HL-60/S4 treated with retinoic acid at 250 ng/mL for 4 days and 3 days (cell line): ENCODE measurements around the gene C8G.

Experiments used
- in situ Hi-C: fragments of 300-500 bp; cut with MboI; formaldehyde crosslinking; loops from 2 replicates; pipeline ENCODE4 v1.7.0; 2022; ENCODE audit warnings: low sequenced_read_pairs

C8G gene

DNA sequence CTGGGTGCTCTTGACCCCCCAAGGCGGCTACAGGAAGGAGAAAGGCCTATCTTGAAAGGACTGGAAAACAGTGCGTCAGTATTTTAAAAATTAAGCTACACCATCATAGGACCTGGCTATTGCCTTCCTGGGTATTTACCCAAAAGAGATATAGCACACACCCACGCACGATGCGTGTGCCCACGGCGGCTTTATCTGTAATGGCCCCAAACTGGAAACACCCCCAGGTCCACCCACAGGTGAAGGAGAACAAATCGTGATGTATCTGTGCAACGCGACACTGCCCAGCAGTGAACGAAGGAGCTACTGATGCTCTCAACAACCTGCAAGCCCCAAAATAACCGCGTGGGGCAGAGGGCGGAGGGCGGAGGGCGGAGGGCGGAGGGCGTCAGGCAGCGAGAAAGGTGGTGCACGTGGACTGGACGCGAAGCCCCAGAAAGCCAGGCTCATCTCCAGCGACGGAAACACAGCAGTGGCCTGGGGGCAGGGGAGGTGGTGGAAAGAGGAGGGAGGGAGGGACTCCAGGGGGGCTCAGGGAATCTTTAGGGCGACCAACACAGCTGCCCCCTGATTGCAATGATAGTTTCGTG lies 19.9 kb downstream of the C8G start:
- in situ Hi-C loops: no loop called here

DNA sequence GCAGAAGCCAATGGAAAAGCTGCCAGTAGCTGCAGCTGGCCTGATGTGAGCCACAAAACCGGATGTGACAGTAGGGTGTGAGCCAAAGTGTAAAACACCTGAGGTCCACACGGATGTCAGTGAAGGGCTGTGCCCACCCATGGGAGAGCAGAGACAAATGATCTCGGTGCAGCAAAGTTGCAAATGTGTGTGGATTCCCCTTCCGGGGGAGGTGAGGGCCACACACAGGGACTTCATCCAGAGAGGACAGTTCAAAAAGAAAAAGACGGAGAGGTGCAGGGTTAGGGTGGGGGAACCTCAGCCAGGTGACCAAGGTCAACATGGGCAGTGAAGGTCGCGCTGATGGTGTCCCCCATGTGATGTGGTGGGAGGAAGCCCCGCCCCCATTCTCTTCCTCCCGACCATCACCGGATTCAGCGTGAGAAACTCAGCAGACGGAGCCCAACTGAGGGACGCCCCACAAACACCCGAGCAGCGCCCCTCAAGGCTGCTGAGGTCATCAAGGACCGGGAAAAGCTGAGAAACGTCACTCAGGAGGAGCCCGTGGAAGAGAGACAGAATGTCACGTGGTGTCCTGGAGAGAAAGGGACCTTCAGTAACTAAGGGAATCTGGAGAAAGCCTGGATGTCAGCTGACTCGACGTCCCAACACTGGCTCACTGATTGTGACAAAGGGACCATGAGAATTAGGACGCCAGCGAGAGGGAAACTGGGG lies 20.9 kb downstream of the C8G start:
- in situ Hi-C loops: no loop called here

GRCh38 chr9:136968333-136969127 lies 23.5 kb downstream of the C8G start:
- in situ Hi-C loops: no loop called here

DNA sequence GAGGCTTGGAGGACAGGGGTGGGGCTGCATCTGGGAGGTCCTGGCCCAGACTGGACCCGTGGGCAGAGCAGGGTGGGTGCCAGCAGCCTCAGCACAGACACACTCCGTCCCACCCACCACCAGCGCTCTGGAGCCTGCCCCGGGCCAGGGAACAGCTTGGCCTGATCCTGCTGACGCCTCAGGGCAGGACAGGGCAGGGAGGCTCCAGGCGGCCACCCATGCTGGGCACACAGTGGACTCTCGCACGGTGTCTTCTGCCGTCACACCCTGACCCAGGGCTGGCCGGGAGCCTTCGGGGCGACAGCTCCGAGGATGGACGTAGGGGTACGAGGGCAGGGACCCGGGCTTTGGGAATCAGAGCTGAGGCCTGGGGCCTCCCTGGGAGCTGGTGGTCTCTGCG lies 24.1 kb downstream of the C8G start:
- in situ Hi-C loops: no loop called here

DNA sequence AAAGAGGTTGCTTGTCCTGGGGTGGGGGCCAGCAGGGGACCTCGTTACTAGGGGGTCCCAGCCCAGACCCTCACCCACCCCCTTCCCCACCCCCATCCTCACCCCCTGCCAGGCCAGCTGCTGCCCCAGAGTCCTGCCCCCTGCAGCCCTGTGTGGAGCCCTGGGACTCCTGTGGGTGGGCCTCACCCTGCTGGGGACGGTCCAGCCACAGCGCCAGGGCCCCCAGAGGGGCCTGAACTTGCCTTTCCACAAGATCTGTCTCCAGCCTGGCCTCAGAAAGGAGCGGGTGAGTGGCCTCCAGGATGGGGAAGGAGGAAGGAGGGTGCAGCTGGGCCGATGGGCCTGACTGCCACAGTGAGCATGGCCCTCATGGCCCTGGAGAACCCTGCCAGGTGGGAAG lies 24.7 kb downstream of the C8G start:
- in situ Hi-C loops: no loop called here

- in situ Hi-C loops: no loop called here
Measured at GRCh38 chr9:136970361-136970760, 25.3 kb downstream of the C8G start.

- in situ Hi-C loops: no loop called here
Measured at GRCh38 chr9:136971746-136972145, 26.7 kb downstream of the C8G start.

- in situ Hi-C loops: no loop called here
Measured at GRCh38 chr9:136972335-136972734, 27.3 kb downstream of the C8G start.

DNA sequence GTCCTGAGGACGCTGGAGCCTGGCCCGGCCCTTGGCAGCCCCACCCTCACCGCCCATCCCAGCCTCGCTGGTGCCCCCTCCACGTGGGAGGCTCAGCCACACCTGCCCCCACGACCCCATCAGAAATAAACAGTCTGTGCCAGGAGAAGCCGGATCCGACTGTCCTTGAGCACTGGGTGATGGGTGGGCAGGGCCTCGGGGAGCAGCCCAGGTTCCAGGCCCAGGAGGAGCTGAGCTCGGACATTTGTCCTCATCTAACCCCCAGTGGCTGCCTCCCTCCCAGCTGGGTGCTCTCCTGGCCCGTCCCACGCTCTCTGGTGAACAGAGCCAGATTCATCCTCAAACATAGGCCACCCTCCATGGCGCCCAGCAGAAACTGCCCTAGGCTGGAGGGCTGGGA lies 27.7 kb downstream of the C8G start:
- in situ Hi-C loops: no loop called here

GRCh38 chr9:136973618-136974617 lies 28.9 kb downstream of the C8G start:
- in situ Hi-C loops: no loop called here

DNA sequence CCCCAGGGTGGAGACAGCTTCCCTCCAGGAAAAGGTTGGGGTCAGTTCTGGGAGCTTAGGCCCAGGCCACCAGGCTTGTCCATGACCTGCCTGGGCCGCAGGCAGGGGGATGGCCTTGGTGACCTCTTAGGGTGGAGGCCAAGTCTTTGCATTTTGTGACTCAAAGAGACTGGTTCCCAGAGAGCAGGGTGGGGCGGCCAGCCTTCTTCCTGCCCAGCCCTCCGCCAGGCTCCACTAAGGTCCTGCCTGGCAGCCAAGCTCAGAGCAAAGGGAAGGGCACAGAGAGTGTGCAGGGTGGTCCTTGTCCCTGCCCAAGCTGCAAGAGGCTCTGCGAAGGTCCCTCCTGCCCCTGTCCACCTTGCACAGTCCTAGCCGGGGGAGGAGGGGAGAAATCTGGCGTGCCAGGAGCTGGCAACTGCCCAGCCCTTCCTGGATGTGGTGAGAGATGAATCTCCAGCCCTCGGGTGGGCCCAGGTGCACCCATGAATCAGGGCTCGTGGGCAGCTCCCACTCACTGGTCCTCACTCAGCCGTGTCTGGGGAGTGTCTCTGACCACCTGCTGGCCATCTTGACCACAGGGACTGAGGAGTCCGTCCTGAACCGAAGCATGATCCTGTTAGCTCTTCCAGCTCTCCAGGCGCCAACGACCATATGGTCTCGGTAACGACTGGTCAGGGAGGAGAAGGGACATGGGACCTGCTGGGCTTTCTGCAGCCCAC lies 29.9 kb downstream of the C8G start:
- in situ Hi-C loops: no loop called here

- in situ Hi-C loops: no loop called here
Measured at GRCh38 chr9:136975644-136976043, 30.6 kb downstream of the C8G start.

- in situ Hi-C loops: no loop called here
Measured at GRCh38 chr9:136977223-136977622, 32.2 kb downstream of the C8G start, which contains the start of gene PTGDS. TSS of gene PTGDS (plus strand) at chr9:136977504. CDS start at chr9:136977579, 75 bp downstream.

DNA sequence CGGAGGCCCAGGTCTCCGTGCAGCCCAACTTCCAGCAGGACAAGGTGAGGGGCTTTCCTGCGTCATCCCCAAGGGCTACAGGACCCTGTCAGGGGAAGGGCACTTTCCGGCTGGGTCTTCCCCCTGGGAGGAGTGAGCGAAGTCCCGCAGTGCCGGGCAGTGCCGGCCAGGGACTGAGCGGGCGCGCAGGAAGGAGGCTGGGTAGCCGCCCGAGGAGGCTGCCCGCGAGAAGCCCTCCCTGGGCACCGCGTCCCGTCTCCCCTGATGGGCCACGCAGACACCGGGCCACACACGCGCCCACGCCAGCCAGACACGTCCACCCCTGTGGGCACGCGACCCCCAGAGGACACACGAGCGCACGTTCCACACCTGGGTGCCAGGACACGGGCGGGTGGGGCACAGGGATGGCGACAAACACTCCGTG lies 32.6 kb downstream of the C8G start:
- in situ Hi-C loops: no loop called here

DNA sequence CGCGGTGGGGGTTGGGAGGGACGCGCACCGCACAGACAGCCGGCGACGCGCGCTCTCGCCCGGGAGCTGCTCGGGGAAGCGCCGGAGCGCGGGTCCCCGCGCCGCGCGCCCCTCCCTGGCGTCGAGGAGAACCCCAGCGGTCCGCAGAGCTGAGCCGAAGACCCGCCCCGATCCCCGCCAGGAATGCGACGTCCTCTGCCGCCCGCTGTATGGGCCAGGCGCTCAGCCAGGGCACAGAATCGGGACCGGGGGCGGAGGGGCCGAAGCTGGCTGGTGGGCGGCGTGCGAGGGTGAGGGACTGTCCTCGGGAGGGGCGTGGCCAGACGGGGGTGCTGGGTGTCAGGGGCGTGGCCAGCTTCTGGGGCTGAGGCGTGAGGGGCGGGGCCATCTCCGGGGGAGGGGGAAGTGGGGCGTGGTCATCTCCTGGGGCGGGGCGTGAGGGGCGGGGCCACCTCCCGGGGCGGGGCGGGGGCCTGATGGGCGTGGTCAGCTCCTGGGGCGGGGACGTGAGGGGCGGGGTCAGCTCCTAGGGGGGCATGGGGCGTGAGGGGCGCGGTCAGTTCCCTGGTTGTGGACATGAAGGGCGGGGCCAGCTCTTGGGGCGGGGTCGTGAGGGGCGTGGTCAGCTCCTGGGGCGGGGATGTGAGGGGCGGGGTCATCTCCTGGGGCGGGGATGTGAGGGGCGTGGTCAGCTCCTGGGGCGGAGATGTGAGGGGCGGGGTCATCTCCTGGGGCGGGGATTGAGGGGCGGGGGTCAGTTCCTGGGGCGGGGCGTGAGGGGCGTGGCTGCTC lies 33.2 kb downstream of the C8G start:
- in situ Hi-C loops: no loop called here

DNA sequence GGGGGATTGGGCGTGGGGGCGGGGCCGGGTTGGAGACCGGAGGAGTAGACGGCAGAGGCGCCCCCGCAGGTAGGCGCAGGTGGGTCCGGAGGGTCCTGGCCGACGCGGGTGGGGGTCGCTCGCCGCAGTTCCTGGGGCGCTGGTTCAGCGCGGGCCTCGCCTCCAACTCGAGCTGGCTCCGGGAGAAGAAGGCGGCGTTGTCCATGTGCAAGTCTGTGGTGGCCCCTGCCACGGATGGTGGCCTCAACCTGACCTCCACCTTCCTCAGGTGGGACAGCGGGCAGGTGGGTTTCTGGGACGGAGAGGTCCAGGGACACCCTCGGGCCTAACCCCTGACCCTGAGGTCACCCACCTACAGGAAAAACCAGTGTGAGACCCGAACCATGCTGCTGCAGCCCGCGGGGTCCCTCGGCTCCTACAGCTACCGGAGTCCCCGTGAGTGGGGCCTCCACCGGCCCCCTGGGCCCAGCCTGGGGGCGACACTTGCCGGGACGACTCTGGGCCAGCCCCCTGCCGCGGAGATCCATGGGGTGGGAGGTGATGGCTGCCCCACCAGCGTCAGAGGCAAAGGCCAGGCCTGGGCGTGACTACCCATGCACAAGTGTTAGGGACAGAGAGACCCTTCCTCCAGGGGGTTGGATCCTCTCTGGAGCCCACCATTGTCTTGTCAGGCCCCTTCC lies 34.0 kb downstream of the C8G start:
- in situ Hi-C loops: no loop called here

- in situ Hi-C loops: no loop called here
Measured at GRCh38 chr9:136979769-136980587, 34.9 kb downstream of the C8G start.
